GM19239 (cell line): ENCODE results near the gene CEP68.
A peak's percentile ranks its signal among the peaks of the same experiment; 100 is the strongest.
"Not testable (repeated sequence)": the region's sequence is repeated elsewhere in the genome, so short reads cannot be mapped to it uniquely, and the experiment has no call there.

ENCODE experiments used
- DNase-seq: peaks from one replicate; pipeline ENCODE4 v3.0.0; 2011; ENCODE audit warnings: low spot score; ENCODE audit not compliant: insufficient read length
- FAIRE-seq: peaks from 2 replicates; lab custom pipeline; 2011; peaks lifted over from hg19 to GRCh38; lab: Jason Lieb, UNC

Gene CEP68

GRCh38 chr2:65122313-65122712 lies 66.1 kb downstream of the CEP68 start:
- DNase-seq (no peak), FAIRE-seq (no peak)

GRCh38 chr2:65125457-65125856 lies 69.2 kb downstream of the CEP68 start:
- not testable (repeated sequence) for FAIRE-seq, DNase-seq

GRCh38 chr2:65128297-65129190 lies 72.3 kb downstream of the CEP68 start:
- DNase-seq (no peak), FAIRE-seq (peak; percentile 77)

- DNase-seq = no peak
These were observed 73.1 kb downstream of the CEP68 start for GRCh38 chr2:65129286-65129825.

GRCh38 chr2:65129826-65130663 lies 73.8 kb downstream of the CEP68 start, which contains the start of gene RAB1A:
RAB1A (minus strand) TSS chr2:65130106; CDS start chr2:65129915, 191 bp downstream.
- DNase-seq (peak; percentile 92), FAIRE-seq (peak; percentile 99)

More at GRCh38 chr2:65129286-65129825, 73.1 kb downstream of the CEP68 start:
- no peak for FAIRE-seq

GRCh38 chr2:65130664-65131175 lies 74.5 kb downstream of the CEP68 start:
- no peak for DNase-seq
- no peak for FAIRE-seq

- not testable (repeated sequence) for FAIRE-seq
These were observed 76.7 kb downstream of the CEP68 start for GRCh38 chr2:65132930-65133329.

GRCh38 chr2:65133626-65134025 lies 77.4 kb downstream of the CEP68 start:
- no peak for FAIRE-seq
- no peak for DNase-seq

More at GRCh38 chr2:65132930-65133329, 76.7 kb downstream of the CEP68 start:
- DNase-seq = not testable (repeated sequence)

- FAIRE-seq = no peak
- DNase-seq = no peak
These were observed 77.9 kb downstream of the CEP68 start for GRCh38 chr2:65134158-65134557.

- no peak for FAIRE-seq
- DNase-seq = no peak
These were observed 80.0 kb downstream of the CEP68 start for GRCh38 chr2:65136253-65136652.
